Epithelial cell of proximal tubule (primary cell): ENCODE data around the gene XPA. TPM values are rescaled to one million over a fixed set of nuclear protein-coding genes. Genes with fewer than 3 reads are reported as not detected.

Experiments used
- DNase-seq: peaks from one replicate; pipeline ENCODE4 v3.0.0-alpha.2; 2011; ENCODE audit warnings: low read depth
- H3K4me3 ChIP-seq: 2 replicates; pipeline ENCODE4 v1.5.1; 2011; ENCODE audit warnings: low read depth, mild to moderate bottlenecking, low read length
- CTCF ChIP-seq: conservative IDR thresholded peaks from 2 replicates; pipeline ENCODE4 v1.5.1; 2012; ENCODE audit warnings: low read depth, mild to moderate bottlenecking, low read length
- total RNA-seq: library from RNA; depleted of rRNA; stranded (reverse); fragments of >200 nt; gene quantifications from 2 replicates; pipeline ENCODE4 v1.2.3, GENCODE V29; 2015

XPA gene
- total RNA-seq, 1 donor from 2014 or later, result 7.6 TPM

- no peak overlapping the region for H3K4me3 ChIP-seq
- TF ChIP-seq CTCF, result no peak
- no peak for DNase-seq
Measured at GRCh38 chr9:97658707-97659106, 38.4 kb downstream of the XPA start.

GRCh38 chr9:97651646-97652045 lies 45.5 kb downstream of the XPA start:
- H3K4me3 ChIP-seq, result no peak overlapping the region
- no peak for DNase-seq
- TF ChIP-seq CTCF, result no peak

- DNase-seq, result no peak
- no peak overlapping the region for H3K4me3 ChIP-seq
- no peak for TF ChIP-seq CTCF
Measured at GRCh38 chr9:97647996-97648395, 49.1 kb downstream of the XPA start.

GRCh38 chr9:97645720-97646119 lies 51.4 kb downstream of the XPA start:
- DNase-seq, result no peak
- no peak overlapping the region for H3K4me3 ChIP-seq
- no peak for TF ChIP-seq CTCF

- H3K4me3 ChIP-seq, result no peak overlapping the region
- TF ChIP-seq CTCF, result no peak
- no peak for DNase-seq
Measured at GRCh38 chr9:97640325-97640724, 56.8 kb downstream of the XPA start.

GRCh38 chr9:97638666-97639065 lies 58.5 kb downstream of the XPA start:
- no peak for DNase-seq
- H3K4me3 ChIP-seq, result no peak overlapping the region
- peak; percentile 38 for TF ChIP-seq CTCF

GRCh38 chr9:97636903-97637302 lies 60.2 kb downstream of the XPA start:
- DNase-seq, result no peak
- H3K4me3 ChIP-seq, result no peak overlapping the region
- TF ChIP-seq CTCF, result no peak
